Keratinocyte (primary cell): ENCODE results near the gene CRADD. TPM values are rescaled to one million over a fixed set of nuclear protein-coding genes. Genes with fewer than 3 reads are reported as not detected.

ENCODE experiments used
- DNase-seq: peaks from one replicate; pipeline ENCODE4 v3.0.0-alpha.2; 2011; ENCODE audit warnings: low read depth, missing footprints, low spot score
- FAIRE-seq: peaks from 2 replicates; lab custom pipeline; 2011; peaks lifted over from hg19 to GRCh38; lab: Jason Lieb, UNC
- H2AFZ ChIP-seq: 2 replicates; pipeline ENCODE4 v1.6.0; 2012; ENCODE audit warnings: low read length, control low read depth, inconsistent platforms; ENCODE audit not compliant: control insufficient read depth
- H3K27ac ChIP-seq: 2 replicates; pipeline ENCODE4 v1.5.1; 2011; ENCODE audit warnings: low read length; ENCODE audit not compliant: control insufficient read depth, insufficient read depth
- H3K27me3 ChIP-seq: 3 replicates; pipeline ENCODE4 v1.6.0; 2011; ENCODE audit warnings: low read length; ENCODE audit not compliant: control insufficient read depth, insufficient read depth; ENCODE audit errors: extremely low read depth
- H3K36me3 ChIP-seq, 2 experiments: 2 replicates in 1 of 2; 3 replicates in 1 of 2; pipeline ENCODE4 v1.5.1; 2011; ENCODE audit warnings: low read length in 2 of 2, mild to moderate bottlenecking in 1 of 2; ENCODE audit not compliant: control insufficient read depth in 2 of 2, insufficient read depth in 2 of 2; ENCODE audit errors: extremely low read depth in 1 of 2
- H3K4me1 ChIP-seq: 3 replicates; pipeline ENCODE4 v1.5.1; 2011; ENCODE audit warnings: low read length; ENCODE audit not compliant: control insufficient read depth, insufficient read depth; ENCODE audit errors: extremely low read depth
- H3K4me2 ChIP-seq: 3 replicates; pipeline ENCODE4 v1.6.0; 2011; ENCODE audit warnings: low read depth, low read length; ENCODE audit not compliant: control insufficient read depth, insufficient read depth; ENCODE audit errors: extremely low read depth
- H3K4me3 ChIP-seq, 3 experiments: fragments of 200-600 bp in 1 of 3; sonication (generic) in 1 of 3; 2 replicates in 2 of 3; 3 replicates in 1 of 3; pipeline ENCODE4 v1.5.1; 2011 to 2016; ENCODE audit warnings: low read length in 3 of 3, mild to moderate bottlenecking in 3 of 3, control low read depth in 2 of 3, inconsistent platforms in 1 of 3, low read depth in 1 of 3, mixed read lengths in 1 of 3, mixed run types in 1 of 3, moderate library complexity in 1 of 3; ENCODE audit not compliant: control insufficient read depth in 2 of 3, insufficient read depth in 2 of 3; ENCODE audit errors: extremely low read depth in 1 of 3
- H3K79me2 ChIP-seq: 2 replicates; pipeline ENCODE4 v1.6.0; 2012; ENCODE audit warnings: low read length; ENCODE audit not compliant: control insufficient read depth, insufficient read depth
- H3K9ac ChIP-seq: 3 replicates; pipeline ENCODE4 v1.6.0; 2011; ENCODE audit warnings: low read length; ENCODE audit not compliant: control insufficient read depth, insufficient read depth; ENCODE audit errors: extremely low read depth
- H3K9me1 ChIP-seq: 3 replicates; pipeline ENCODE4 v1.6.0; 2011; ENCODE audit warnings: low read length; ENCODE audit not compliant: control insufficient read depth, insufficient read depth; ENCODE audit errors: extremely low read depth
- H3K9me3 ChIP-seq: 2 replicates; pipeline ENCODE4 v1.5.1; 2012; ENCODE audit warnings: low read depth, low read length; ENCODE audit not compliant: control insufficient read depth
- H4K20me1 ChIP-seq: 3 replicates; pipeline ENCODE4 v1.6.0; 2011; ENCODE audit warnings: low read length; ENCODE audit not compliant: control insufficient read depth, insufficient read depth; ENCODE audit errors: extremely low read depth
- EZH2 ChIP-seq: IDR thresholded peaks from one replicate; pipeline ENCODE4 v1.6.1; 2012; ENCODE audit warnings: inconsistent platforms, mild to moderate bottlenecking, low read length, moderate library complexity
- dilution Hi-C: fragments of 300-500 bp; cut with MboI; formaldehyde crosslinking; loops from one replicate; pipeline ENCODE4 v1.7.0; 2020; ENCODE audit warnings: low sequenced_read_pairs; ENCODE audit not compliant: extremely low pct_ligation_motif_present
- polyA plus RNA-seq, 5 experiments: library from polyadenylated mRNA; depleted of rRNA in 3 of 5; stranded (reverse) in 3 of 5; stranded (forward) in 1 of 5; unstranded in 1 of 5; fragments of >200 nt; gene quantifications; 1 replicate in 1 of 5; 2 replicates in 3 of 5; 3 replicates in 1 of 5; pipeline versions ENCODE4 v1.2.1 to v1.2.3, GENCODE V29; 2011 to 2012; ENCODE audit warnings: missing spikeins in 2 of 5, low read depth in 1 of 5, low replicate concordance in 1 of 5
- TF ChIP-seq, protein P1 (sequence below), 3 experiments: IDR thresholded peaks in 1 of 3; conservative IDR thresholded peaks in 1 of 3; optimal IDR thresholded peaks in 1 of 3; 2 replicates in 2 of 3; 3 replicates in 1 of 3; pipeline versions ENCODE3 to v1.5.1; 2011; ENCODE audit warnings: low read length in 3 of 3, mild to moderate bottlenecking in 3 of 3, moderate library complexity in 2 of 3, control low read depth in 1 of 3, inconsistent platforms in 1 of 3; ENCODE audit not compliant: insufficient read depth in 2 of 3; ENCODE audit errors: extremely low read depth in 1 of 3

Gene CRADD
- polyA plus RNA-seq, 1 donor (not counting 4 experiments of a cell fraction or from before 2014, with no cell fraction given), result 11.2 TPM

DNA sequence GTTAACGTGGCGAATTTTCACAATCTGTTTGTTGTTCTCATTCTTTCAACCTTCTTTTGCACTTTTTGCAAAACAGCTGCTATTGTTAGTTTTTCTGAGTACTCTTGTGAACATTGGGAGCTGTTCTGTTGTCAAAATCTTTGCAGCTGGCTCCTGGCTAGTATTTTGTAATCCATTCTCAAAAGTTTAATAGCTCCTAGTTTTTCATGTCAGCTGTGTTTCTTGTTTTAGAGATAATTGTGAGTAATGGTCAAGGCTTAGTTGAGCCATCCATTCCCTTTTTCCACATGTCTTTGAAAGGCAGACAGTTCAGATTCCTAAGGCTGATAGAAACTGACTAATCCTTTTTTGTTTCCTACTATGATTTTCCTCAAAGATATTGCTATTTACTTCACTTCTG is 39.1 kb upstream of the CRADD start:
- DNase-seq (no peak), FAIRE-seq (no peak)
- no peaks in the 10 kb centered on the region for H3K79me2 ChIP-seq
- H2AFZ ChIP-seq, result no peak overlapping the region
- dilution Hi-C loops, result no loop called here
- TF ChIP-seq, protein P1, sequence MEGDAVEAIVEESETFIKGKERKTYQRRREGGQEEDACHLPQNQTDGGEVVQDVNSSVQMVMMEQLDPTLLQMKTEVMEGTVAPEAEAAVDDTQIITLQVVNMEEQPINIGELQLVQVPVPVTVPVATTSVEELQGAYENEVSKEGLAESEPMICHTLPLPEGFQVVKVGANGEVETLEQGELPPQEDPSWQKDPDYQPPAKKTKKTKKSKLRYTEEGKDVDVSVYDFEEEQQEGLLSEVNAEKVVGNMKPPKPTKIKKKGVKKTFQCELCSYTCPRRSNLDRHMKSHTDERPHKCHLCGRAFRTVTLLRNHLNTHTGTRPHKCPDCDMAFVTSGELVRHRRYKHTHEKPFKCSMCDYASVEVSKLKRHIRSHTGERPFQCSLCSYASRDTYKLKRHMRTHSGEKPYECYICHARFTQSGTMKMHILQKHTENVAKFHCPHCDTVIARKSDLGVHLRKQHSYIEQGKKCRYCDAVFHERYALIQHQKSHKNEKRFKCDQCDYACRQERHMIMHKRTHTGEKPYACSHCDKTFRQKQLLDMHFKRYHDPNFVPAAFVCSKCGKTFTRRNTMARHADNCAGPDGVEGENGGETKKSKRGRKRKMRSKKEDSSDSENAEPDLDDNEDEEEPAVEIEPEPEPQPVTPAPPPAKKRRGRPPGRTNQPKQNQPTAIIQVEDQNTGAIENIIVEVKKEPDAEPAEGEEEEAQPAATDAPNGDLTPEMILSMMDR (optimal IDR thresholded peaks at IDR 0.05 in 1 of 3, IDR thresholded peaks at IDR 0.05 in 1 of 3, conservative IDR thresholded peaks at IDR 0.05 in 1 of 3; ENCODE audit: extremely low read depth in 1 of 3, insufficient read depth in 2 of 3, low read length in 3 of 3), result no peak
- no peak for TF ChIP-seq EZH2
- no peak overlapping the region for H3K27ac ChIP-seq
- no peak overlapping the region for H3K9ac ChIP-seq
- no peaks in the 10 kb centered on the region for H3K4me1 ChIP-seq
- no peaks in the 10 kb centered on the region for H3K36me3 ChIP-seq
- peaks cover 10% of the 10 kb centered on the region for H3K27me3 ChIP-seq
- H3K9me1 ChIP-seq, result no peaks in the 10 kb centered on the region
- H4K20me1 ChIP-seq, result no peaks in the 10 kb centered on the region
- H3K4me2 ChIP-seq, result no peak overlapping the region
- no peaks in the 10 kb centered on the region for H3K9me3 ChIP-seq
- H3K4me3 ChIP-seq, result no peak overlapping the region

DNA sequence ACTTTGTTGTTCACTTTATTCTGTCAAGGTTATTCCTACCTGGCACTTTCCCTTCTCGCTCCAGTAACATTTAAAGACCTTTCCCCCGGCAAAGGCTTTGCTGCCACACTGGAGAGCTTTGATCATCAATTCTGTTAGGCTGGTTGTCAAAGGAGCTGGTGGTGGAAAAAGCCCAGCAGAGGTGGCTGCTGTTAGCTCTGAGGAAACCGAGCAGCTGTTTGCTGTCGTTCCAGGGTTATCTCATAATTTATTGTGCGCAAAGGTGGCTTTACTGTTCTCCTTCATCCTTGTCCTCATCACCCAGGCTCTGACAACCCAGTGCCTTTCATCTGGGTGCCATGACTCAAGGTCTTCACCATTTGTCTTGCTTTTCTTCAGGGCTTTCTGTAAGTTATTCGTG is 38.2 kb upstream of the CRADD start:
- no peak for TF ChIP-seq EZH2
- TF ChIP-seq, protein P1 (optimal IDR thresholded peaks at IDR 0.05 in 1 of 3, IDR thresholded peaks at IDR 0.05 in 1 of 3, conservative IDR thresholded peaks at IDR 0.05 in 1 of 3; ENCODE audit: extremely low read depth in 1 of 3, insufficient read depth in 2 of 3, low read length in 3 of 3), result no peak
- dilution Hi-C loops, result no loop called here
- Histone ChIP-seq H3K4me2 (no peak overlapping the region), H3K27me3 (peaks cover 10% of the 10 kb centered on the region), H3K9me3 (no peaks in the 10 kb centered on the region), H3K4me3 (no peak overlapping the region), H3K79me2 (no peaks in the 10 kb centered on the region), H3K36me3 (no peaks in the 10 kb centered on the region), H3K4me1 (no peaks in the 10 kb centered on the region), H3K9ac (no peak overlapping the region), H4K20me1 (no peaks in the 10 kb centered on the region), H2AFZ (no peak overlapping the region), H3K27ac (no peak overlapping the region), H3K9me1 (no peaks in the 10 kb centered on the region)
- DNase-seq (no peak), FAIRE-seq (no peak)
